Stimulated activated CD8-positive, alpha-beta memory T cell treated with anti-CD3 and anti-CD28 coated beads, Interleukin-12 subunit alpha, Interleukin-12 subunit beta, amount 100 ng/mL, for 4 hours (primary cell): ENCODE data around the gene TCL1A.
"Not testable (repeated sequence)": the region's sequence is repeated elsewhere in the genome, so short reads cannot be mapped to it uniquely, and the experiment has no call there.

ENCODE experiments used
- DNase-seq: peaks from one replicate; pipeline ENCODE4 v3.0.0-alpha.2; 2020; ENCODE audit warnings: low read depth

TCL1A gene

GRCh38 chr14:95677179-95677835 lies 36.6 kb downstream of the TCL1A start:
- DNase-seq, result no peak

DNA sequence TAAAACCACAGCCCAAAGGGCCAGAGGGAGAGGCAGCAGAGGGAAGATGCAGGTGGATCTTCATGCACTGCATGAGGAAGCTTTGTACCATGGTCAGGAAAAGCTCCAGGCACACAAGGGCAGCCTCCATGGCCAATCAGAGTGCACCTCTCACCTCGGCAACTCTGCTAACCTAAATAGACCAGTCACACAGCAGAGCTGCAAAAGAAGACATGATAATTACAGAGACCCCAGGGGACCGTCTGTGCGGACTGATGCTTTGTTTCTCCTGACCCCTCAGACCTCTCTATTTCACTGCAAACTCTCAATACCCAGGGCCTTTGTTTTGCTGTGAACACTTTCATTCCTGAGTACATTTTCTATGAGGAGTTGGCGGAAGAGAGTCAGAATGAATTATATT lies 38.4 kb downstream of the TCL1A start:
- DNase-seq, result no peak

- no peak for DNase-seq
These were observed 39.3 kb downstream of the TCL1A start for GRCh38 chr14:95674613-95675012.

DNA sequence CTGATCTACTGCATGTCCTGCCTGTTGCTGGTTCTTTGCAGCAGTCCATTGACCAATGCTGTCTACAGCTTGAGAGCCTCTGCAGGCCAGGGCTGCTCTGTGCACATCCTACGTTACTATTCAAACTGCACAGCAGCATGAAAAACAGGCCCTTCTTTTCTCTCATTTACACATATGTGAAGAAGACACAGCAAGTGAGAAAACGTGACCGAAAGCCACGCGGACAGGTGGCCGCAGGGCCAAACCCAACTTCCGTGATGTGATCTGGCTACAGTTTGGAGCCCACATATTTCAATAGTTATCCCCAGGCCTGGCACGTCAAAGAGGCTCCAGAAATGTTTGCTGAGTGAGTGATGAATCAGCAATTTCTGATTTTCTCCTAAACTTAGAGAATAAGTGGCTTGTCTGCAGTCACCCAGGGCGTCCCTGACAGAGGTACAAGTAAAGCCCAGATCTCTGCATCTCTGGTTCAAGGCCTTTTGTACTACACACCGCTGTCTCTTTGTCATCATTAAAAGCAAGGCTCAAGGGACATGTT lies 45.6 kb downstream of the TCL1A start:
- DNase-seq, result no peak

DNA sequence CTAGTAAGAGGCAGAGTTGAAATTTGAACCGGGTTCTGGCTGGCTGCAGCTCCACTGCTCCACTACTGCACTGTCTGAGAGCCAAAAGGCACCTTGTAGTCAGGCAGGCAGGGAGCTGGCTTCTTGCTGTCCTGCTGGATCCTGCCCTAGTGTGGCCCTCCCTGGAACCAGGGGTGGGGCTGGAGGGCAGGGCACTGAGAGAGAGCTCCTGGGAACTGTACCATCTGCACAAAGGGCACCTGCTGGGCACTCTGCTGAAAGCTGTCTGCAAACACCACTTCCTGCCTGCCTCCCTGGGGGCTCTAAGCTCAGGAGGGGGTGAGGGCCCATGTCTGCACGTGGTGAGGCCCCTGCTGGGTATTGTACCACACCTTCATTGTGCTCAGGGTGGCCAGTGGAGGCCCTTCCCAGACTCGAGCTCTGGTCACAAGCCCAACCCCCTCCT lies 46.7 kb downstream of the TCL1A start:
- no peak for DNase-seq

DNA sequence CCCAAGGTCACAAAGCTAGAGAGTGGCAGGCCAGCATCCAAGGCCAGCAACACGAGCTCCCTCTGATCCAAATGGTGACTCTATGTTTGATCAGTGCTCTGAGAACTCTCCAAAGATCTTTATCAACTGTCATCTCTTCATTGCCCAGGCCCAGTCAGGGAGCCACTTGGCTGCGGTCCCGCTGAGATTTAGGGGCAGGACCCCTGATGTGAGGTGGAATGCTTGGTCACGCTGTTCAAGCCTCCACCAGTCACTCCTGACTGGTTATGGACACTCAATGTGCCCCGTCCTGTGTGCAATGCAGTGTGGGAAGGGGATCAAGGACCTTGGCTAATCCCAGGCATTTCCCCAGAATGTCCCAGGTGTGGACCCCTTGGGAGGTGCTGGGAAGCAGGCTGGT lies 47.5 kb downstream of the TCL1A start:
- no peak for DNase-seq

- DNase-seq, result not testable (repeated sequence)
These were observed 48.4 kb downstream of the TCL1A start for GRCh38 chr14:95665530-95665929.

- DNase-seq, result no peak
These were observed 49.4 kb downstream of the TCL1A start for GRCh38 chr14:95664546-95664945.

GRCh38 chr14:95664066-95664465 lies 49.9 kb downstream of the TCL1A start:
- no peak for DNase-seq

DNA sequence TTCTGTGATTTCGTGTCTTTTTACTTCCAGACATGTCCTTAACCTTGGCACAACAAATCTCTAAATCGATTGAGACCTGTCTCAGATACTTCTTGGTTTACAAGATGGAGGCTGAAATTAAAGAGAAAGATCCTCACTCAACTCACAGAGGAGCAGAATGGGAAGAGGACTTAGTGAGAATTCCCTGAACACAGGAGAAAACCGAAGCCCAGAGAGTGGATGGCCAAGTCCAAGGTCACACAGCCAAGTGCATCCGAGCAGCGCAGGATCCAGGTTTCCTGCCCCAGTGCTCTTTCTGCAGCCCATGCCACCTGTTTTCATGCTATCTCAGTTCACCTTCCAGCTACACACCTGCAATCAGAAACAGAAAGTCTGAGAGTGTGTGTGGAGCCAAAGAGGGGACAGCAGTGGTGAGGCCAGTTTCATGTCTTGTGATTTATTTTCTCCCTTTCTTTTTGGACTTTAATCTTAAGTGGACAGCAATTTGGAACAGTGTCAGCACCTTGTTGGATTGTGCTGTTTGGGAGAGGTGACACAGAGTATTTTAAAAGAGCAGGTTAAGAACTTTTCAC lies 50.6 kb downstream of the TCL1A start:
- DNase-seq, result no peak

GRCh38 chr14:95662376-95663186 lies 51.3 kb downstream of the TCL1A start:
- no peak for DNase-seq

DNA sequence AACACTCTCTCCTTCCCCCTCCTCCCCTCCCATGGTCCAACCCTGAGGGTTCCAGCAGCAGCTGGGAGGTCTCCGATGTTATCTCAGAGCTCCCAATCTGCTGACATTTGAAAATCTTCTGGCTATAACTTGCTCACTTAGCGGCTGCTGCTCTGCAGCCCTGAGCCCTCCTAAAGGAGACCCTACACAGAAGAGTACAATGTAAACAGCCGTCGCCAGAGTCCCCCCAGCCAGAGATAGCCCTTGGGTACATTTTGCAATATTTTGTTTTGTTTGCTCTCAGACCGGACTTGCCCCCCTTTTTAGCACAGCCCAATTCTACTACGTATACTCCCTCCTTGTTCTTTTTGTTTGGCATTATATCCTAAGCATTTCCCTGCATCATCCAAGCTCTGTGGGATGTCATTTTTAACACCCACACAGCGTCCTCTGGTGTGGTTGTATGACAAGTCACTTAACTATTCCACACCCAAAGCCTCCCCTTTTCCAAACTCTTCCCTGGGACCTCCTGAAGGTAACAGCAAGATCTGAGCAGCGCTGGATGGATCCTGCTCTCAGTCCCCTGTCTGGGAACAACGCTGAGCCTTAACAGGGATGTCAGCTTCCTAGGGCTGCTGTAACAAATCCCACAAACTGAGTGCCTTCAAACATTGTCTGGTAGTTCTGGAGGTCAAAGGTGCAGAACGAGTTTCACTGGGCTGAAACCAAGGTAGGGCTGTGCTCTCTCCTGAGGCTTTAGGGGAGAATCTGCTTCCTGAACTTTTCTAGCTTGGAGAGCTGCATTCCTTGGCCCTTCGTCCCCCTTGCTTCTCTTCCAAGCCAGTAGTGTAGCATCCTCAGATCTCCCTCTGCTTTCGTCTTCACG lies 53.0 kb downstream of the TCL1A start:
- DNase-seq, result no peak

- no peak for DNase-seq
These were observed 53.9 kb downstream of the TCL1A start for GRCh38 chr14:95659990-95660385.
